SU-DHL-6 (cell line): Measurements from ENCODE around the gene CCDC30.

ENCODE experiments used
- H2AFZ ChIP-seq: fragments of 200-600 bp; sonication (generic); 2 replicates; pipeline ENCODE4 v1.6.1; 2014; ENCODE audit warnings: low read depth, mild to moderate bottlenecking, moderate library complexity, mixed read lengths, antibody characterized with exemption, low read length; ENCODE audit not compliant: severe bottlenecking
- H3F3A ChIP-seq: fragments of 200-600 bp; shearing (Covaris generic); 2 replicates; pipeline ENCODE4 v1.6.0; 2016; ENCODE audit warnings: antibody characterized with exemption, mild to moderate bottlenecking; ENCODE audit not compliant: insufficient read depth
- H3K27ac ChIP-seq: fragments of 200-600 bp; sonication (generic); 2 replicates; pipeline ENCODE4 v1.5.1; 2016; ENCODE audit warnings: low read depth, mild to moderate bottlenecking, low read length, moderate library complexity, mixed read lengths
- H3K27me3 ChIP-seq: fragments of 200-600 bp; sonication (generic), shearing (Covaris generic); 2 replicates; pipeline ENCODE4 v1.6.0; 2014; ENCODE audit warnings: mild to moderate bottlenecking, low read length
- H3K36me3 ChIP-seq: fragments of 200-600 bp; sonication (generic); 2 replicates; pipeline ENCODE4 v1.6.1; 2014; ENCODE audit warnings: mild to moderate bottlenecking, low read length, mixed read lengths
- H3K4me2 ChIP-seq: fragments of 300-600, 200-600 bp; shearing (Covaris generic), sonication (generic); 2 replicates; pipeline ENCODE4 v1.6.0; 2014; ENCODE audit warnings: low read length, low read depth, mild to moderate bottlenecking; ENCODE audit not compliant: poor library complexity, severe bottlenecking
- H3K4me3 ChIP-seq: fragments of 200-600 bp; sonication (generic); 2 replicates; pipeline ENCODE4 v1.5.1; 2014; ENCODE audit warnings: antibody characterized with exemption, low read length, mild to moderate bottlenecking, mixed read lengths; ENCODE audit not compliant: insufficient read depth, poor library complexity, severe bottlenecking
- H3K79me2 ChIP-seq: fragments of 200-600 bp; sonication (generic); 2 replicates; pipeline ENCODE4 v1.6.1; 2014; ENCODE audit warnings: mild to moderate bottlenecking, low read length, moderate library complexity; ENCODE audit not compliant: insufficient read depth
- H3K9ac ChIP-seq: fragments of 200-600 bp; sonication (generic); 2 replicates; pipeline ENCODE4 v1.7.0; 2014; ENCODE audit warnings: mild to moderate bottlenecking, low read length
- H3K9me2 ChIP-seq: fragments of 200-600 bp; sonication (generic); replicated peaks from 2 replicates; pipeline ENCODE4 v1.6.1; 2014; ENCODE audit warnings: low read length; ENCODE audit not compliant: insufficient read depth
- H3K9me3 ChIP-seq: fragments of 200-600 bp; sonication (generic); 2 replicates; pipeline ENCODE4 v1.6.1; 2014; ENCODE audit warnings: low read length, mixed read lengths; ENCODE audit not compliant: insufficient read depth
- H4K20me1 ChIP-seq: fragments of 200-600 bp; sonication (generic); 2 replicates; pipeline ENCODE4 v1.6.1; 2014; ENCODE audit warnings: low read depth, mild to moderate bottlenecking, antibody characterized with exemption, low read length, moderate library complexity, mixed read lengths
- CTCF ChIP-seq: fragments of 200-600 bp; sonication (generic); IDR thresholded peaks from one replicate; pipeline ENCODE4 v1.5.1; 2017; ENCODE audit warnings: antibody characterized with exemption, mild to moderate bottlenecking, low read length, moderate library complexity; ENCODE audit not compliant: insufficient read depth, poor library complexity, severe bottlenecking
- EZH2phosphoT487 ChIP-seq: fragments of 200-600 bp; sonication (generic), shearing (Covaris generic); conservative IDR thresholded peaks from 2 replicates; pipeline ENCODE4 v1.6.1; 2018; ENCODE audit warnings: mild to moderate bottlenecking, antibody characterized with exemption, low read length, moderate library complexity, mixed read lengths

CCDC30 gene

DNA sequence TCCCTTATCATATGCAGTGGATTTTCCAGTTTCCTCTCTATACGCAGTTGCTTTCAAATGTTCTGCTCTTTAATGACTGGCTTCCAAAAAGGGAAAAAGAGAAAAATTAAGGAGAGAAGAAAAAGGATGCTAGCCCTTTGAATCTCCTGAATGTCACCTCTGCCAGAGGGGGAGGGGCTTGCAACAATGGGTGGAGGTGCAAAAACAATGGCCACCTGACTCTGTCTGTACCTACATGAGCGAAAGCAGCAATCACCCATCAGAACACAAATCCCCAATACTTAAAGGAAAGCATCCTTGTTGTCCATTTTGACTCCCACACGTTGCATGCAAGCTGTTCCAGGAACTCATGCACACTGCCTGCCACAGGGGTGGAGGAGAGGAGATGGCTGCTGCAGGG is 61.2 kb downstream of the CCDC30 start:
- Histone ChIP-seq H3K9me3 (peaks cover 4% of the 10 kb centered on the region; the same call in 1 of the 2 replicates), H3K9me2 (no peaks in the 10 kb centered on the region), H3K4me2 (no peak overlapping the region), H3K27me3 (no peaks in the 10 kb centered on the region), H2AFZ (no peak overlapping the region), H3K36me3 (no peaks in the 10 kb centered on the region), H3K27ac (no peak overlapping the region), H3K4me3 (no peak overlapping the region), H3K79me2 (no peaks in the 10 kb centered on the region), H3K9ac (no peak overlapping the region), H4K20me1 (no peaks in the 10 kb centered on the region), H3F3A (no peaks in the 10 kb centered on the region)
- no peak for TF ChIP-seq EZH2phosphoT487
- TF ChIP-seq CTCF, result no peak

DNA sequence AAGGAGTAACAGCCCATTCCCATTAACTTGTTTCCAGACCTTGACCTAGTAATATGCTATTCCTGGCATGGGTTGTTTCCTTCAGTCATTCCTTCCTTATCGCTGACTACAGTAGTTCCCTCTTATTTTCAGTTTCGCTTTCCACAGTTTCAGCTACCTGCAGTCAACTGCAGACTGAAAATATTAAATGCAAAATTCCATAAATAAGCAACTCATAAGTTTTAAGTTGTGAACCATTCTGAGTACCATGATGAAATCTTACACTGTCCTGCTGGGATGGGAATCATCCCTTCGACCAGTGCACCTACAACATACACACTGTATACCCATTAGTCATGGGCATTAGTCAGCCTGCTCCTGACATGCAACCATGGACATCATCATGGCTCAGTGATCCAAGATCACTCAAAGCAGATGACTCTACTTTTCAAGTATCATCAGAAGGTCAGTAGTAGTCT is 66.7 kb downstream of the CCDC30 start:
- no peaks in the 10 kb centered on the region for H3K79me2 ChIP-seq
- H3K9me3 ChIP-seq, result no peaks in the 10 kb centered on the region
- TF ChIP-seq CTCF (no peak), EZH2phosphoT487 (no peak)
- no peak overlapping the region for H2AFZ ChIP-seq
- H4K20me1 ChIP-seq, result no peaks in the 10 kb centered on the region
- H3K4me3 ChIP-seq, result no peak overlapping the region
- no peaks in the 10 kb centered on the region for H3F3A ChIP-seq
- no peak overlapping the region for H3K4me2 ChIP-seq
- no peak overlapping the region for H3K27ac ChIP-seq
- H3K9me2 ChIP-seq, result no peaks in the 10 kb centered on the region
- H3K9ac ChIP-seq, result no peak overlapping the region
- no peaks in the 10 kb centered on the region for H3K36me3 ChIP-seq
- no peaks in the 10 kb centered on the region for H3K27me3 ChIP-seq

DNA sequence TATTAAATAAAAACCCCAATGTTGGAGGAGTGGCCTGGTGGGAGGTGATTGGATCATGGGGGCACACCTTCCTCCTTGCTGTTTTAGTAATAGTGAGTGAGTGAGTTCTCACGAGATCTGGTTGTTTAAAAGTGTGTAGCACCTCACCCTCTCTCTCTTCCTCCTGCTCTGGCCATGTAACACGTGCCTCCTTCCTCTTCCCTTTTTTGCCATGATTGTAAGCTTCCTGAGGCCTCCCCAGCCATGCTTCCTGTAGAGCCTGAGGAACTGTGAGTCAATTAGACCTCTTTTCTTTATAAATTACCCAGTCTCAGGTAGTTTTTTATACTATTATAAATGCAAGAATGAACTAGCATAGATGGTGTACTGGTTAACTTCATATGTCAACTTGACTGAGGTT is 68.0 kb downstream of the CCDC30 start:
- Histone ChIP-seq H3K4me2 (no peak overlapping the region), H4K20me1 (no peaks in the 10 kb centered on the region), H3K9ac (no peak overlapping the region), H3K9me3 (no peaks in the 10 kb centered on the region), H3K9me2 (no peaks in the 10 kb centered on the region), H3K79me2 (no peaks in the 10 kb centered on the region), H3K36me3 (no peaks in the 10 kb centered on the region), H3K27me3 (no peaks in the 10 kb centered on the region), H3F3A (no peaks in the 10 kb centered on the region), H3K27ac (no peak overlapping the region), H3K4me3 (no peak overlapping the region), H2AFZ (no peak overlapping the region)
- TF ChIP-seq CTCF, result no peak
- TF ChIP-seq EZH2phosphoT487, result no peak
